Activated naive CD4-positive, alpha-beta T cell treated with Interleukin-2 at 50 U/mL for 16 hours (primary cell): ENCODE results near the gene TXNDC16.
"Not testable (repeated sequence)": the region's sequence is repeated elsewhere in the genome, so short reads cannot be mapped to it uniquely, and the experiment has no call there.

Source experiments
- DNase-seq: peaks from one replicate; pipeline ENCODE4 v3.0.0-alpha.2; 2020

TXNDC16 gene

DNA sequence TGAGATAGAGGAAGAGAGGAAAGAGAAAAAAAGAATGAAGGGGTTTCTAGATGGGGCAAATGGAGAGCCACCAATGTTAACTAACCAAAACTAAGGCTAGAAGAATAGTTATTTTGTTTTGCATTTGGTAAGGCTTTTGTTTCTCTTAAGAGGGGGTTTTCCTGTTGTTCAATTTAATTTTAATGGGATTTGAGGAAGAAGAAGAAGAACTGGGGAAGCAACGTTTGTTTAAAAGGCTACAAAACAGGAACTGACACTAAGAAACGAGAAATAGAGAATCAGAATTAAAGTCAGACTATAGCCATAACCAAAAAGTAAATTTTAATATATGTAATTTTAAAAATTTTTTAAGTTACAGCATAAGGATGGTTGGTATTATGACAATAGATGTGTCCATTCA, 13.7 kb downstream of the TXNDC16 start:
- no peak for DNase-seq

DNA sequence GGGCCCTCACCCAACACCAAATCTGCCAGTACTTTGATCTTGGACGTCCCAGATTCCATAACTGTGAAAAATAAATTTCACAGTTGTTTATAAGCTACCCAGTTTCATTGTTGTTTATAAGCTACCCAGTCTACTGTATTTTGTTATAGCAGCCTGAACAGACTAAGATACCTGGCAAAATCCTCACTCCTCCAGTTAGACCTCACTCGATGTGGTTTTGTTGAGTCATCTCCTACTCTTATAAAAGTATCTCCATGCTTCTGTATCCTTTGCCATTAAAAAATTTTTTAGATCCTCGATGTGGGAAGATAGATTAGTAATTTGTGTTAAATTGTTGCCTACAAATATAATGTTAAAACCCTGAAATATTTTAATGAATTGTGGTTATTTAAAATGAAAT, 16.0 kb downstream of the TXNDC16 start:
- no peak for DNase-seq

DNA sequence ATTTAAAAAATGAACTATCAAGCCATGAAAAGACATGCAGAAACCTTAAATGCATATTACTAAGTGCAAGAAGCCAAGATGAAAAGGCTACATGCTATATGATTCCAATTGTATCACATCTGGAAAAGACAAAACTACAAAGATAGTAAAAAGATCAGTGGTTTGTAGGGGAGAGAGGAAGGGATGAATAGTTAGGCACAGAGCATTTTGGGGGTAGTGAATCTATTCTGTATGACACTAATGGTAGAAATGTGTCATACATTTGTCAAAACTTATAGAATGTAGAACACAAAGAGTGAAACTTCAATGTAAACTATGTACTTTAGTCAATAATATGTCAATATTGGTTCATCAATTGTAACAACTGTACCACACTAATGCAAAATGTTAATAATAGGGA, 20.8 kb downstream of the TXNDC16 start:
- DNase-seq, result no peak

DNA sequence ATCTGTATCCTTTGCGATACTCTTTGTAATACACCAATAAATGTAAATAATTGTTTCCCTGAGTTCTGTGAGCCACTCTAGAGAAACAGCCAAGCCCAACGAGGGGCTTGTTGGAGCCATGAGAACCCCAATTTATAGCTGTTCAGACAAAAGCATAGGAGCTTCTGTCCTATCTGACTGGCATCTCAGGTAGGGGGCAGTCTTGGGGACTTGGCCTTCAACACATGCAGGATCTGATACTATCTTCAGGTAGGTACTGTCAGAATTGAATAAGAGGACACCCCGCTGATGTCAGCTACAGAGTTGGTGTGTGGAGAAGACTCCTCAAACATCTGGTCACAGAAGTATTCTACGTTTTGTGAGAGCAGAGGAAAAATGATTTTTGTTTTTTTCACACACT, 25.3 kb downstream of the TXNDC16 start:
- DNase-seq, result no peak

DNA sequence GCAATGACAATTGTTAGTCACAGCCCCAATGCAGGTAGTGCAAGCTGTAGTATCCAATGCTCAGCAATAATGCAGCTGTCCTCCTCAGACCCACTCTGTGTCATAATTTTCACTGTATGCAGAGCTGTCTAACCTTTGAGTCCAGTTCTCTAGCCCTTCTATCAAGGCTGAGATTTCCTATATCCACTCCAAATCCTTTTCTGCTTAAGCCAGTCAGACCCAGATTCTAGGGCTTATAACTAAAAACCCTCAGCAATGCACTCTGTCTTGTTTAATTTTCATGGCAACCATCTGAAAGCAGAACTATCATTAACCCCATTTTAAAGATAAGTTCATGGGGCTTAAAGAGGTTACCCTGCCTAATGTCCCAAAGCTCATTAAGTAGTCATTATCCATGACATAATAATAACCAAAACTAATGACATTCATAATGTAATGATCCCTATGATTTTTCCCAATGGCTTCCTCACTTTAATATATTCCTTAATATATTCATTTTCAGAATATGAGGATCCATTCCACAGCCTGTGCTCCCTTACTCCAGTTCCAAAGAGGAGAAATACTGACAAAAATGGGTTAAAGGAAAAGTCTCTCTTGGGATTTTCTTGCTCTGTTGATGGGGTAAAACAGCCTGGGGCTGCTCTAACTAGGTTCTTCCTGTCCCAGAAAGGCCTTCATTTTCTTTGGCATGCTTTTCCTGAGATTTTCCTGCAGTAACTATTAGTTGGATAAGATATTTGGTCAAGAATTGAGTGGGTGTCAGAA, 29.5 kb downstream of the TXNDC16 start:
- no peak for DNase-seq

DNA sequence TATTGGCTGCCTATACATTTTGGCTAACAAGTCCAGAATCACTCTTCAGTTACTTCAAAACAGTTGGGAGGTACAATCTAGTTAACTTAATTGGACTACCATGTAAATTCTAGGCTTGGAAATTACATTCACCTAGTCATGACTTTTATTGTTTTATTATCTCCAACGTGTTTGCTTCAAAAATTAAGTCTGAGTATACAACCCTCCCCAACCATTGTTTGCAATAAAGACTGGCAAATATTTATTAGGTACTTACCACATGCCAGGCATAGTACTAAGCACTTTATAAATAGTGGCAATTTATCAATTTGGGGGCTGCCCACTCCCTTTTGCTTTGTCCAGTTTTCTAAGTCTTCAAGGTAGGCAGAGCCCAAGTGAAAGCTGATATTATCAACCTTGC, 30.3 kb downstream of the TXNDC16 start:
- no peak for DNase-seq

DNA sequence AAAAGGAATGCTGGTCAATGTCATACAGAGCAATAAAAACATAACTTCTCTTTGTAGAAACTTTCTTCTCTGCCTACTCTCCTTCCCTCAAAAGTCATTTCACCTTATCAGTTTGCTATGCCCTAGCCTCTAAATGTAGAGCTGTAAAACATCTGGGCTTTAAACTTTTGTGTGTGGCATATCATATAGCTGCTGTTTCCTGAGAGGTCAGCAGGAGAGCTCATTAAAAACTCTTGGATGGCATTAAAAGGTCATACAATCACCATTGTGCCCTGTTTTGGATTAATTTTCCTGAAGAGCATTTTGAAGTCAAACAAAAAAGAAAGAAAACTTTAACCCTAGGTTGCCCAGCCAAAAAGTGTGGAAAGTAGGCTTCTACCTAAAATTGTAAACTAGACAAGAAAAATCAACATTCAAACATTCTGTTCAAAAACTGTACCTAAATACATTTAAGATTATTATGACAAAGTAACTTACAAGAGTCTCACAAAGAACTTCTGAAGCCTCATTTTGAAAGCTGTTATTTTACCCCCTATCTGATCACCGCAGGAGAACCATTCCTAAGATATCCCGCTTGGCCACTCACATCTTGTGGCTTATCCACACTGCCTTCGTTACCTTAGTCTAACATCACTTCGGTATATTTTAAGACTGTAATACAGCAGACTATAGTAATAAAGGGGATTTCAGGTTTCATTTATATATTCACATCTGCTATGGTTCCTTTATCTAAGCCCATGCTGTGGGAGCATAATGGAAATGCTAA, 38.1 kb downstream of the TXNDC16 start:
- no peak for DNase-seq

DNA sequence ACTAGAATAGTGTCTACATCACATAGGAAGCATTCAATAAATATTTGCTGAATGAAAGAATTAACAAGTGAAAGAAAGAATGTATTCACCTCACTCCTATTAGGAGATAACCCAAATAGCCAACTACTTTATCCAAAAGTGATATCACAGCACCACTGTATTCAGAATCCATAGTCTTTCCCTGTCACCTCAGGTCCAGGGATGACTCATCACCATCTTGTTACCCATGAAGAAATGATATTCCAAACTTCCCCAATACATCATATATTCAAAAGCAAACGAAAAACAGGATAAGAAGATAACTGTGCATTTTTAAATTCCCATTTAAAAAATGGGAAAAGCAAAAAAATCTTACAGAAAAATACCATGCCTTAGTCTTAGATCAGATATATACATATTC, 39.1 kb downstream of the TXNDC16 start:
- no peak for DNase-seq

DNA sequence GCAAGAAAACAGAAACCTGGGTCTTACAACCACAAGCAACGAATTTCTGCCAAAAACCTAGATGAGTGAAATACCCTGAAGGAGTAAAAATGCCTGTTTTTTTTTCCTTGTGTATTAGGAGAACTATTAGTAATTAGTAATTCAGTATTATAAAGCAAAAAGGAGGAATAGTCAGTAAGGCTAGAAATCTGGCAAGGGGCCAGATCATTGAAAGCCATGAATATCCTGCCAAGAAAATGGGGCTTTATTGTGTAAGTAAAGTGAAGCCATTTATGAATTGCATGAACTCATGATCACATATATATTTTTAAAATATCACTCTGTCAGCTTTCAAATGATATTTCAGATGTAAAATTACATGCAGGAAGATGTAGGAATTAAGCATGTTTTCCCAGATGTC, 57.9 kb downstream of the TXNDC16 start:
- DNase-seq, result no peak

DNA sequence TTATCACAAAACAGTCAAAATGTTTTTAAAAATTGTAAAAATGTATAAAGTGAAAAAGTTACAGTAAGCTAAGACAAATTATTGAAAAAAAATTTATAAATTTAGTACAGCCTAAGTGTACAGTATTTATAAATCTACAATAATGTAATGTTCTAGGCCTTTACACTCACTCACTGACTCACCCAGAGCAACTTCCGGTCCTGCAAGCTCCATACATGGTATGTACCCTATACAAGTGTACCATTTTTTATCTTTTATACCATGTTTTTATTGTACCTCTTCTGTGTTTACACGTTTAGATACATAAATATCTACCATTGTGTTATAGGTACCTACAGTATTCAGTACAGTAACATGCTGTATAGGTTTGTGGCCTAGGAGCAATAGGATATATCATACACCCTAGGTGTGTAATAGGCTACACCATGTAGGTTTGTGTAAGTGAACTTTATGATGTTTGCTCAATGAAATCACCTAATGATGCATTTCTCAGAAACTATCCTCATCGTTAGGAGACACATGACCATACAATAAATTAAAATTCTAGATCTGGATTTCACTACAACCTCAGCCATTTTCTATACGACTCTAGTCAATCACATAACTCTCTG, 66.8 kb downstream of the TXNDC16 start:
- DNase-seq, result no peak

DNA sequence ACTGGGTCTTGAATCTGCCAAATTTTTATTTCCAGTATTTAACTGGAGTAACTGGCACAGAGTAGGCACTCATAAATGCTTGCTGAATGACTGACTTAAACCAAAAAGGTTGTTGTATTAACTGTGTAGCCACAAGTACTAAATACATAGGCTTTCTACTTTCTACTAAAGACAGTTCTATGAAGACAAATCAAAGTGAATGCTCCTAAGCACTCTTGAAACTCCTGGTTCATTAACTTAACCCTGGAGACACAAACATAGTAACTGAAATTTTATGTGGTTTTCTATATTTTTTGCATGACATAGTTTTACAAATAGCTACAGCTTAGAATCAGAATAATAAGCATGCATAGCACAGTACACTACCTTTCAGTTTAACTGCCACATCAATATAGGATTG, 70.4 kb downstream of the TXNDC16 start:
- DNase-seq, result no peak

DNA sequence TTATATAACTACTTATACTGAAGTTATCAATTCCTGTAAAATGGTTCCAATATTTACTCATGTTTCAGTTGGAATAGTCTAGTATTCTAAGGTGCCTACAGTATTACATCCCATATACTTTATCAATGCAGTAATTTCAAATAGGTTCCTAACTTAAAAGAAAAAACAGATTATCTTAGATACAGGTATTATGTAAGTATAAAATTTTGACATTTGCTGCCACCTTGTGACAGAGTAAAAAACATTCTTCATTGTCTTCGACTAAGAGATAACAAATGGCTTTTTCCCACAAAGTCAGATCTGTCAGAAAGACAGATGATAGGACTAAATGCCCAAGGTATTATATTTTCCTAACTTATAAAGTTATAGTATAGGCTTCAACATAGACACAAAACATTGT, 78.7 kb downstream of the TXNDC16 start:
- DNase-seq, result no peak

DNA sequence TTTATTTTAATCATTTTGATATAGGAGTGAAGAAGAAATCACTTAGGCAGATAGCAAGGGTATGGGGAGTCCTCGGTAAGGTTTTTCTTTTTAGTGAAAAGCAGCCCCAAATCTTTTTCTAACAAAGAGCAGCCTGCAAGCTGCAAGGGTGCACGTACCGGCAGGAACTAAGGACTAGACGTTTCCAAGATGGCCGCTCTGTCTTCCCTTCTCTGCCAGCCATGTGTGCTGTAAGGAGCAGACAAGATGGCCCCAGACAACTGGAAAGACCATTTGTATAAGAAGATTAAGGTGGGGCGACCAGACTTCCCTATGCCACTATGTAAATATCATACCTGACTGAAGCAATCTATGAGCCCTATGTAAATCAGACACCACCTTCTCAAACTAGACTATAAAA, 79.6 kb downstream of the TXNDC16 start:
- no peak for DNase-seq

DNA sequence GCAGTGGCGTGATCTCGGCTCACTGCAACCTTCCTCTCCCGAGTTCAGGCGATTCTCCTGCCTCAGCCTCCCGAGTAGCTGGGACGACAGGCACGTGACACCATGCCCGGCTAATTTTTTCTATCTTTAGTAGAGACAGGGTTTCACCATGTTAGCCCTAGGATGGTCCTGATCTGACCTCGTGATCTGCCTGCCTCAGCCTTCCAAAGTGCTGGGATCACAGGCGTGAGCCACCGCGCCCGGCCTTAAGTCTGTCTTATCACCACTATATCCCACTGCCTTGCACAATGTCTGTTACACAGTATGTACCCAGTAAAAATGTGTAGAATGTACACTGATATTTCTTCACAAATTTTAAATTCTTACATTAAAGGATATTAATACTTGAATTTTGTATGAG, 80.1 kb downstream of the TXNDC16 start:
- DNase-seq, result not testable (repeated sequence)

DNA sequence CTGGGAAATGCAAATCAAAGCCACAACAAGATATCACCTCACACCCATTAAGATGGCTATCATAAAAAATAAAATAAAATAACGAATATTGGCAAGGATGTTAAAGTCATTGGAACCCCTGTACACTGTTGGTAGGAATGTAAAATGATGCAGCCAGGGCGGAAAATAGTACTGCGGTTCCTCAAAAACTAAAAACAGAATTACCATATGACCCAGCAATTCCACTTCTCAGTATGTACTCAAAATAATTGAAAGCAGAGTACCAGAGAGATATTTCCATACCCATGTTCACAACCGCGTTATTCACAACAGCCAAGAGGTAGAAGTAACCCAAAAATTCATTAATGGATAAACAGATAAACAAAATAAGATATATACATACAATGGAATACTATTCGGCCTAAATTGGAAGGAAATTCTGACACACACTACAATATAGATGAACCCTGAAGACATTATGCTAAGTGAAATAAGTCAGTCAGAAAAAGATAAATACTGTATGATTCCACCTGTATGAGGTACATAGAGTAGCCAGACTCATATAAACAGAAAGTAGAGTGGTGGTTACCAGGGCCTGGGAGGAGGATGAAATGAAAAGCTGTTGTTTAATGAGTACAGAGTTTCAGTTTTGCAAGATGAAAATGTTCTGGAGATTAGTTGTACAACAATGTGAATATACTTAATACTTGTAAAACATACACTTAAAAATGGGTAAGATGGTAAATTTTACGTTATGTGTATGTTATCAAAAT, 84.6 kb downstream of the TXNDC16 start:
- no peak for DNase-seq

DNA sequence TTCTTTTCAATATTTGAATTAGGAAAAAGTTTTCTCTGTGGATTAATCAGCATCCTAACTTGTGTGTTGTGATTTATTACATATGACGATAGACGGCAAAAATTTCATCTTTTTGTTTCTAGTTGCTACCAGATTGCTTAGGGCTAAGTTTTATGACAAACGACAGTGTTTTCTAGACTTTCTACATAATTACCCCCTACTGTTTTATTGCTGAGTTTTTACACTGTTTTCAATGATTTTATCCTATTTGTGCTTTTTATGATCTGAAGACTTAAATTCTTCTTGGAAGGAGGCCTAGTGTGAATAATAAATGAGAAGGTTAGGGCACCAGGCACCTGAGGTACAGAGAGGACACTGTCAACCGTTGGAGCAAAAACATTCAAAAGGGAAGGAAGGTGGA, 88.1 kb downstream of the TXNDC16 start:
- DNase-seq, result no peak

DNA sequence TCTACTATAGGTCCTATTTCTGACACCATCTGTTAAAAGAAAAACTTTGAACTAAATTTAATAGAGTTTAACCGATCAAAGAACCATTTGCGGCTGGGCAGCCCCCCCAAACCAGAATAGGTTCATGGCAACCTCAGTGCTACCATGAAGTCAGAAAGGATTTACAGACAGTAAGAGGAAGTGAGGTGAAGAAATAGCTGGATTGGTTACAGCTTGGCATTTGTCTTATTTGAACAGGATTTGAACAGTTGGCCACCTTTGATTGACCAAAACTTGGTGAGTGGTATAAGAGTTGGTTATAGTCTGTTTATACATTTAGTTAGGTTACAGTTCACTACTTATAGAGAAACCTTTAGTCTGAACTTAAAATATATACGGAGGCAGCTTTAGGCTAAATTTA, 88.9 kb downstream of the TXNDC16 start:
- no peak for DNase-seq

DNA sequence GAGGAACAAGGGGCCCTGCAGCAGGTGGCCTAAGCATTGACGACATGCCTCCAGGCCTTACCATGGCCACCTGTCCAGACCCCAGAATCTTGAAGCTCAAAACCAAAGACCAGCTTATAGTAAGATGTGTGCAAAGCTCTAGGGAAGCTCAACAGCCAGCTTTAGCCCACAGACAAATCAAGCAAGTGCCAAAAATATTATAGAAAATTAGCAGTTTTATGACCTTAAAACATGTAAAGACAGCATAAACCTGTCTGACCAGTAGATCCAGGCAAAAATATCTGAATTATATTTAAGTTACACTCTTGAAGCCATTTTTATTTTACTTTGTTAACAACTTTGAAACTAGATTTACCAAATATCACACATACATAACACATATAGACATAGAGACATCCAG, 90.6 kb downstream of the TXNDC16 start:
- DNase-seq, result no peak

DNA sequence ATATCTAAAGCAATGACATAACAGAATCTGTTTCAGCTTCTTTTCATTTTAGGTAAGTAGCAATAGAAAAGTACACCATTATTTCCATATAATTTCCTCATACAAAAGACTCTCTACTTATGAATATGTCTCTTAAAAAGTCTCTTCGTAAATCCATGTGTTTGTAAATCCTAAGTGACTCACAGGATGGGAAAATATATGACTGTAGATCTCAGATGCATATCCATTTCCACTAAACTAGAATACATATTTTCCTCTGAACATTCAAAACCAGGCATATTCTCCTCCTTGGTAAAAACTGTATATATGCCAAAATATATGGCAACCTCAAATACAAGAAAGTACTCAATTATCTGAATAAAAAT, 93.6 kb downstream of the TXNDC16 start:
- no peak for DNase-seq

DNA sequence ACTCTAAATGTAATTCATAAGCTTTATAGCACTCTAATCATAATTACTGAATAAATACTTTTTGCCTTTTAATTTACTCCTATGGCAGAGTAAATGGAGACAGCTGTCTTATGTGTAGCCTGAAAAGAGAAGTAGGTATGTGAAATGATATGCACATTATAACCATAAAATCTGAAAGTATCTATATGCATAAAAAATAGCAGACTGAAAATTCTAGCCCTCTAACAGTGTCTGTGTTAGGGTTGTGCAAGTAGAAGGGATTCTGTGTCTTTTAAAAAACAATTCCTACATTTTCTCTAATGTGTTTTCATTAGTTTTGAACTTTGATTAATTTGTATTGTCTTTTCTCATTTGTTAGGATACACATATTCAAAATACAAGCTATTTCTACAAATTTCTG, 94.9 kb downstream of the TXNDC16 start:
- no peak for DNase-seq

DNA sequence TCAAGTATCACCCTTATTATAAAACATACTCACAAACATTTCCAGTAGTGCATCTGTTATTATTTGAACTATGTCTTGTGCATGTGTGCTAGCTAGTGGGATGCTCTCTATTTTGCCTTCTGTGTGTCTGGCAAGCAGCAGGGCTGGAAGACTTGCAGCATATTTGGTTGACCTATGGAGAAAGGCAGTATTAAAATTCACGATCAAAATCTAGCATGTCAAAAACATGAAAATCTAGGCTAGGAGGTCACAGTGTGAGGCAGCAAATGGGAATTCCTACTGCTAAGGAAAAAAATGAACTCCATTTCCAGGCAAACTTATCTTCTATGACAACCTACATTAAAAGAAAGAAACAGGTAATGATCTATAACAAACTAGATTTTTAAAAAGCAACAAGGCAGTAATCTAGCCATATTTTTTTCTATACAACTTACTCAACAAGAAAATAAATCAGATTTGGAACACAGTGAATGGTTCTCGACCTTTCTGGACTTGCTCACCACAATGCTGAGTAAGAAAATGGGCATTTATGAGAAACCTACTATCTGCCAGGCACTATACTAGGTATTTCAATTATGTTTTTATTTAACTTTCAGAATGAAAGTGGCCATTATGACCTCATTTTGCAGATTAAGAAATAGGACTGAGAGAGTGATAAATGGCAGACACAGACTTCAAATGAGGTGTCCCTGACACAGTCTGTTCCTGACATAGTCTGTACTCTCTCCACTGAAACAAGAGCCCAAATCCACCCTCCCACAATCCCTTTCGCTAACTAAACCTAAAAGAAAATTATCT, 96.8 kb downstream of the TXNDC16 start:
- DNase-seq, result no peak

DNA sequence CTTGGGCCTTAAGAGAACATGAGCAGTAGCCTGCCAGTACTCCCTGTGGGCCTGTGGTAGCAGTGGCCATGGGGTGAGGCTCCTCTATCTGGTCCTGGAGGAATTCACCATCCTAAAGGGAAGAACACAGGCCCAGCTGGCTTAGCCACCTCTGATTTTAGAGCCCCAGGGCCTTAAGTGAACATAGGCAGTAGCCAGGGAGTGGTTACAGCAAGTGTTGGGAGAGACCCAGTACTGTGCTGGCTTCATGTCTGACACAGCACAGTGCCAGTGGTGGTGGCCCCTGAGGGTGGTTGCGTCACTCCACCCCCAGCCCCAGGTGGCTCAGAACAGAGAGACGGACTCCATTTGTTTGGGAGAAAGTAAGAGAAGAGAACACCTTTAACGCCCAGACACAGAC, 105.1 kb downstream of the TXNDC16 start:
- DNase-seq, result no peak

DNA sequence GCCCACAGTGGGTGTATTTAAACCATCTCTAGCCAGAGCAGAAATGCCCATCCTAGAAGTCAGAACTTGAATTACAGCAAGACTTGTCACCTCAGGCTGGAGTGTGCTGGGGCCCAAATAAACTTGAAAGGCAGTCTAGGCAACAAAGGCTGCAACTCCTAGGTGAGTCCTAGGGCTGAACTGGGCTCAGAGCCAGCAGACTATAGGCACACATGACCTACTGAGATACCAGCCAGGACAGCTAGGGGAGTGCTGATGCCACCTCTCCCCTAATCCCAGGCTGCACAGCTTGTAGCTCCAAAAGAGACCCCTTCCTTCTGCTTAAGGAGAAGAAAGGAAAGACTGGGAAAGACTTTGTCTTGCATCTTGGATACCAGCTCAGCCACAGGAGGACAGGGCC, 106.0 kb downstream of the TXNDC16 start:
- no peak for DNase-seq
